Ovary (tissue), 9 donors: ENCODE results near the gene LBX1. TPM values are rescaled to one million over a fixed set of nuclear protein-coding genes. Genes with fewer than 3 reads are reported as not detected.

Source experiments
- DNase-seq, 5 donors: peaks; one replicate each; pipeline ENCODE4 v3.0.0-alpha.2; 2019 to 2020
- H3K27ac ChIP-seq, 2 donors: fragments of 200-600 bp; one replicate each; pipeline versions ENCODE4 v1.5.1 to v1.8.0; 2019 to 2022
- H3K27me3 ChIP-seq: fragments of 200-600 bp; one replicate; pipeline ENCODE4 v1.8.0; 2022
- H3K36me3 ChIP-seq: fragments of 200-600 bp; sonication (generic); one replicate; pipeline ENCODE4 v1.5.1; 2019
- H3K4me1 ChIP-seq: one replicate; pipeline ENCODE4 v1.8.1; 2013; ENCODE audit warnings: mild to moderate bottlenecking, moderate library complexity; ENCODE audit not compliant: insufficient read depth
- H3K4me3 ChIP-seq: fragments of 200-600 bp; sonication (generic); one replicate; pipeline ENCODE4 v1.5.1; 2017
- H3K9me3 ChIP-seq, 2 donors: fragments of 200-600 bp in 1 of 2; sonication (generic) in 1 of 2; one replicate each; pipeline versions ENCODE4 v1.5.1 to v1.8.1; 2013 to 2019; ENCODE audit warnings: mild to moderate bottlenecking in 1 of 2, moderate library complexity in 1 of 2
- CTCF ChIP-seq, 3 donors: fragments of 450-650 bp in 2 of 3; fragments of 200-600 bp in 1 of 3; IDR thresholded peaks; one replicate each; pipeline versions ENCODE4 v1.5.1 to v1.8.0; 2016 to 2022; ENCODE audit warnings: antibody characterized with exemption in 3 of 3, mild to moderate bottlenecking in 1 of 3
- EP300 ChIP-seq: sonication (generic); formaldehyde crosslinking; IDR thresholded peaks from one replicate; pipeline ENCODE4 v1.6.1; 2017; ENCODE audit warnings: antibody characterized with exemption
- POLR2A ChIP-seq: fragments of 450-650 bp; IDR thresholded peaks from one replicate; pipeline ENCODE4 v1.6.1; 2017; ENCODE audit warnings: antibody characterized with exemption, mild to moderate bottlenecking, moderate library complexity
- WGBS, 3 donors: extraction: QIAGEN DNeasy Blood & Tissue Kit in 1 of 3; methylation state at CpG; one replicate each; pipeline versions ENCODE4 v1.1.5 to v1.1.7; 2013 to 2017; 5-methylcytosine and 5-hydroxymethylcytosine counted together
- intact Hi-C, 4 donors: fragments of 100-400 bp; cut with DNase I; formaldehyde crosslinking; loops; one replicate each; pipeline versions ENCODE4 v1.11.0 to v1.15.1; 2022 to 2023
- polyA plus RNA-seq, 2 donors: library from polyadenylated mRNA; stranded (reverse); fragments of 200-250 nt in 1 of 2; fragments of 350-450 nt in 1 of 2; fragmentation: Illumina TruSeq in 1 of 2; extraction: RNeasy Lipid Tissue Mini Kit (QIAGEN cat#74804) in 1 of 2; gene quantifications; one replicate each; pipeline ENCODE4 v1.2.3, GENCODE V29; 2013 to 2014
- total RNA-seq, 7 donors: library from RNA; depleted of rRNA in 2 of 7; stranded (reverse); fragments of >200 nt in 2 of 7; fragmentation: NEBNext Ultra II Directional in 3 of 7; extraction: Animal tissue kit (Norgen Biotek cat#: 25700) in 3 of 7; gene quantifications; one replicate each; pipeline versions ENCODE4 v1.1.0 to v1.2.4, GENCODE V29; 2016 to 2023
- donor health status: DM: no; HTN: no; CAD: no; lungs with moderate emphysema.
- donor health status: DM: no; HTN: no; CAD: no.
- donor health status: Bipolar disorder and iron deficiency.
- donor health status: DM: yes; HTN: yes; CAD: no.
- donor health status: DM: no; HTN: no; CAD: no.
- donor health status: DM: yes; HTN: yes; CAD: no.

LBX1 gene
- total and polyA plus RNA-seq, 9 donors: not detected

- WGBS, 3 donors: 36 to 41% (median 38%) methylated on average over 12 of the region's 12 CpGs
These were observed 39.5 kb downstream of the LBX1 start for GRCh38 chr10:101189461-101190401.

DNA sequence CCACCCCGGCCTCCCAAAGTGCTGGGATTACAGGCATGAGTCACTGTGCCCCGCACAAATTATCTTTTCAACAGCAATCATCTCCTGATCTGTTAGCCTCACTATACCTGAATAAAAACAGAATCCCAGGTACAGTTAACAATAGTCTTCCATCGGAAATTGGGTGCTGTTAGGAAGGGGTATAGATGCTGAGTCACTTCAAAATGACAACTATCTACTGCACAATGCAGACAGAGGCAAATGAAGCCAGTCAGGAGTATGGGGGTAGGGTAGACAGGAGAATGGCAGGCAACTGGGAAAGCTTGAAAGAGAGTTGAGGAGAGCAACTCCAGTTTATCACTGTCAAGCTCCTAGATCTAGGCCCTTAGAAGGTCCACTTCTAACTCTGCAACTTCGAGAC is 40.3 kb downstream of the LBX1 start:
- no peak for TF ChIP-seq CTCF (IDR thresholded peaks at IDR 0.05)
- TF ChIP-seq EP300: no peak
- no peak for TF ChIP-seq POLR2A
- H3K27ac ChIP-seq: no peak overlapping the region
- H3K9me3 ChIP-seq: no peaks in the 10 kb centered on the region
- DNase-seq: no peak
- no peaks in the 10 kb centered on the region for H3K36me3 ChIP-seq
- 80 to 87% (median 86%) methylated on average over 4 of the region's 4 CpGs for WGBS, 3 donors
- H3K4me3 ChIP-seq: no peak overlapping the region
- intact Hi-C loops: no loop called here
- H3K27me3 ChIP-seq: no peaks in the 10 kb centered on the region
- H3K4me1 ChIP-seq: no peaks in the 10 kb centered on the region

More at GRCh38 chr10:101189461-101190401, 39.5 kb downstream of the LBX1 start:
- H3K4me1 ChIP-seq: no peaks in the 10 kb centered on the region
- no peak overlapping the region for H3K4me3 ChIP-seq
- no peaks in the 10 kb centered on the region for H3K27me3 ChIP-seq
- no peaks in the 10 kb centered on the region for H3K9me3 ChIP-seq
- no peak overlapping the region for H3K27ac ChIP-seq
- TF ChIP-seq CTCF (IDR thresholded peaks at IDR 0.05): no peak
- TF ChIP-seq EP300: no peak
- TF ChIP-seq POLR2A: no peak
- H3K36me3 ChIP-seq: no peaks in the 10 kb centered on the region
- intact Hi-C loops: no loop called here
- no peak for DNase-seq

DNA sequence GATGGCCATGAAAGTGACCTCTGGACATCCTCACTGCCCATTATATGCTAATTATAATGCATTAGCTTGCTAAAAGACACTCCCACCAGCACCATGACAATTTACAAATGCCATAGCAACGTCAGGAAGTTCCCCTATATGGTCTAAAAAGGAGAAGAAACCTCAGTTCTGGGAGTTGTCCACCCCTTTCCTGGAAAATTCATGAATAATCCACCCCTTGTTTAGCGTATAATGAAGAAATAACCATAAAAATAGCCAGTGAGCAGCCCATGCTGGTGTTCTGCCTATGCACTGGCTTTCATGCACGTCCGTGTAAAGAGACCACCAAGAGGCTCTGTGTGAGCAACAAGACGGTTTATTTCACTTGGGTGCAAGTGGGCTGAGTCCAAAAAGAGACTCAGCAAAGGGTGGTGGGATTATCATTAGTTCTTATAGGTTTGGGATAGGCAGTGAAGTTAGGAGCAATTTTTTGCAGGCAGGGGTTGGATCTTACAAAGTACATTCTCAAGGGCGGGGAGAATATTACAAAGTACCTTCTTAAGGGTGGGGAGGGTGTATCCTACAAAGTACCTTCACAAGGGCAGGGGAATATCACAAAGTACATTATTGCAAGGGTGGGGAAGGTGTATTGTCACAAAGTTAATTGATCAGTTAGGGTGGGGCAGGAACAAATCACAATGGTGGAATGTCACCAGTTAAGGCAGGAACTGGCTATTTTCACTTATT is 45.6 kb downstream of the LBX1 start:
- Histone ChIP-seq H3K36me3 (no peaks in the 10 kb centered on the region), H3K4me3 (no peak overlapping the region), H3K27me3 (no peaks in the 10 kb centered on the region), H3K4me1 (no peaks in the 10 kb centered on the region), H3K27ac (no peak overlapping the region), H3K9me3 (no peaks in the 10 kb centered on the region)
- intact Hi-C loops: no loop called here
- 70 to 80% (median 76%) methylated on average over 6 of the region's 6 CpGs for WGBS, 3 donors
- no peak for DNase-seq
- TF ChIP-seq CTCF (IDR thresholded peaks at IDR 0.05) (no peak), POLR2A (no peak), EP300 (no peak)

DNA sequence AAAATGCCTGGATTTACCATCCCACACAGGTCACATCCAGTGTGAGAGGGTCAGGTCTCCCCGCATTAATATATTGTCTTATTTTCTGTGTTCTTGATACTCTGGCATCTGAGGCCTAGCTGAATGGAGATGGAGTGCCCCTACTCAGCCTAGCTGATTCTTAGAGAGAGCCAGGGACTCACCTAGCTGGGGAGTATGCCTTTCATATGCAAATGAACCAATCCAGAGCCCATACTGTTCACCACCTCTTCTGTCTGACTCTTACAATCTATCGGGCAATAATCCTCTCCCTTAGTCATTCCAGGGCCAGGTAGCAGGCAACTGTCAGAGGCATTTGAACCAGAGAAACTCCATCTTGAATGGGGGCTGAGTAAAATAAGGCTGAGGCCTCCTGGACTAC is 46.3 kb downstream of the LBX1 start:
- no peaks in the 10 kb centered on the region for H3K9me3 ChIP-seq
- no peaks in the 10 kb centered on the region for H3K4me1 ChIP-seq
- no peaks in the 10 kb centered on the region for H3K36me3 ChIP-seq
- WGBS, 3 donors: 64 to 75% (median 65%) methylated on average over 2 of the region's 2 CpGs
- no peaks in the 10 kb centered on the region for H3K27me3 ChIP-seq
- H3K4me3 ChIP-seq: no peak overlapping the region
- no peak for DNase-seq
- H3K27ac ChIP-seq: no peak overlapping the region
- intact Hi-C loops: no loop called here
- TF ChIP-seq EP300 (no peak), POLR2A (no peak), CTCF (IDR thresholded peaks at IDR 0.05) (no peak)

Other genes with a start within 250 kb of the LBX1 start
- gene MRPL43, start 242.0 kb downstream of the LBX1 start, total RNA-seq: 100 to 1,000 TPM in 1 of 7 donors, 10 to 100 TPM in 6; 68.2 to 113 (median 83.3) TPM
- 100 to 1,000 TPM in 1 of 2 donors, 10 to 100 TPM in 1; 56.6 to 126 TPM for gene MRPL43, start 242.0 kb downstream of the LBX1 start, polyA plus RNA-seq
- 10 to 100 TPM in 4 of 7 donors, 1 to 10 TPM in 3; 2.4 to 13.9 (median 10.7) TPM for gene TWNK, start 241.9 kb downstream of the LBX1 start, total RNA-seq
- 10 to 100 TPM in 1 of 2 donors, 1 to 10 TPM in 1; 5.3 to 12.5 TPM for gene TWNK, start 241.9 kb downstream of the LBX1 start, polyA plus RNA-seq
- 100 to 1,000 TPM in 2 of 7 donors, 10 to 100 TPM in 5; 60.6 to 121 (median 77.4) TPM for gene LZTS2, start 229.7 kb downstream of the LBX1 start, total RNA-seq
- 10 to 100 TPM in 1 of 2 donors, 1 to 10 TPM in 1; 9.4 to 93.9 TPM for gene LZTS2, start 229.7 kb downstream of the LBX1 start, polyA plus RNA-seq
- gene PDZD7, start 198.3 kb downstream of the LBX1 start, total RNA-seq: 1 to 10 TPM in 2 of 7 donors, under 1 TPM in 5; 0.56 to 1.2 (median 0.74) TPM
- under 1 TPM; 0.07 to 0.44 TPM for gene PDZD7, start 198.3 kb downstream of the LBX1 start, polyA plus RNA-seq
- gene SFXN3, start 198.2 kb downstream of the LBX1 start, total RNA-seq: 10 to 100 TPM; 20.2 to 47.0 (median 28.6) TPM
- gene SFXN3, start 198.2 kb downstream of the LBX1 start, polyA plus RNA-seq: 10 to 100 TPM; 26.5 to 51.5 TPM
- gene KAZALD1, start 167.5 kb downstream of the LBX1 start, total RNA-seq: 1 to 10 TPM in 2 of 7 donors, under 1 TPM in 3, not detected in 2; 0.57 to 1.4 (median 0.94) TPM
- gene KAZALD1, start 167.5 kb downstream of the LBX1 start, polyA plus RNA-seq: 1 to 10 TPM in 1 of 2 donors, under 1 TPM in 1; 0.46 to 1.9 TPM
- not detected for gene TLX1, start 98.2 kb downstream of the LBX1 start, total RNA-seq
- gene TLX1, start 98.2 kb downstream of the LBX1 start, polyA plus RNA-seq: not detected
- gene BTRC, start 124.7 kb upstream of the LBX1 start, total RNA-seq: 10 to 100 TPM; 12.3 to 31.4 (median 27.7) TPM
- gene BTRC, start 124.7 kb upstream of the LBX1 start, polyA plus RNA-seq: 10 to 100 TPM in 1 of 2 donors, 1 to 10 TPM in 1; 7.2 to 24.0 TPM